HUES64 (cell line): ENCODE data around the gene CHMP5.

Source experiments
- H3K27ac ChIP-seq: 2 replicates; pipeline ENCODE4 v1.7.0; 2013; ENCODE audit warnings: low read depth, low read length, inconsistent platforms
- H3K27me3 ChIP-seq: 2 replicates; pipeline ENCODE4 v1.6.1; 2013; ENCODE audit warnings: mild to moderate bottlenecking, low read length; ENCODE audit not compliant: insufficient read depth
- H3K36me3 ChIP-seq: 2 replicates; pipeline ENCODE4 v1.6.1; 2013; ENCODE audit warnings: mild to moderate bottlenecking, low read length; ENCODE audit not compliant: insufficient read depth
- H3K4me1 ChIP-seq: 2 replicates; pipeline ENCODE4 v1.6.1; 2013; ENCODE audit warnings: mild to moderate bottlenecking, low read length, moderate library complexity; ENCODE audit not compliant: insufficient read depth
- H3K4me3 ChIP-seq: 2 replicates; pipeline ENCODE4 v1.5.1; 2013; ENCODE audit warnings: mild to moderate bottlenecking, low read length, moderate library complexity
- H3K9ac ChIP-seq: 2 replicates; pipeline ENCODE4 v1.6.1; 2013; ENCODE audit warnings: mild to moderate bottlenecking, low read depth, low read length
- H3K9me3 ChIP-seq: 2 replicates; pipeline ENCODE4 v1.6.1; 2013; ENCODE audit warnings: low read depth, low read length; ENCODE audit not compliant: insufficient read depth
- WGBS: fragments of 150-250, 120-280 bp; methylation state at CpG from one replicate; pipeline ENCODE4 v1.1.7; 2013; ENCODE audit warnings: missing lambda C conversion rate; 5-methylcytosine and 5-hydroxymethylcytosine counted together

Gene CHMP5

DNA sequence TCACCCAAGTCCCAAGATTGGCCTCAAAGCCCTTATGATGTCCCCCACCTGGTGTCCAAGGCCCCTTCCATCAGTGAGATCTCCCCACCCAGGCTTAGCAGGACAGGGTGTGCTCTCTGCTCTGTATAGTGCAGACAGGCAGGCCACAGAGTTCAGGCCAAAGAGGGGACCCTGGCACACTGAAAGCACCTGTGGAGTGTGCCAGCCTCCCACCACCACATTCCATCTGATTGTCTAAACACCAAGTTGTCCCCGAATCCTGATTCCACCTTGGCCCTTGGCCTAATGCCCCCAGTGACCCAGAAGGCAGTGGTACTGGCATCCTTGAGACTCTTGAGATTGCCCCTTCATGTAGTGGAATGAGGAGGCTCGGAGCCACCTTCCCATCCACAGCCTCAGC is 19.5 kb upstream of the CHMP5 start:
- no peaks in the 10 kb centered on the region for H3K27me3 ChIP-seq
- WGBS = 93% methylated on average over 2 of the region's 2 CpGs
- no peaks in the 10 kb centered on the region for H3K4me1 ChIP-seq
- H3K9ac ChIP-seq = no peak overlapping the region
- H3K27ac ChIP-seq = no peak overlapping the region
- H3K4me3 ChIP-seq = no peak overlapping the region
- no peaks in the 10 kb centered on the region for H3K9me3 ChIP-seq
- H3K36me3 ChIP-seq = no peaks in the 10 kb centered on the region

GRCh38 chr9:33246269-33246860 is 18.5 kb upstream of the CHMP5 start:
- H3K4me1 ChIP-seq = no peaks in the 10 kb centered on the region
- H3K27me3 ChIP-seq = no peaks in the 10 kb centered on the region
- 92% methylated on average over 9 of the region's 9 CpGs for WGBS
- no peak overlapping the region for H3K9ac ChIP-seq
- H3K4me3 ChIP-seq = no peak overlapping the region
- no peaks in the 10 kb centered on the region for H3K9me3 ChIP-seq
- no peaks in the 10 kb centered on the region for H3K36me3 ChIP-seq
- H3K27ac ChIP-seq = no peak overlapping the region

GRCh38 chr9:33248606-33249005 is 16.2 kb upstream of the CHMP5 start:
- Histone ChIP-seq H3K9ac (no peak overlapping the region), H3K36me3 (peaks cover 16% of the 10 kb centered on the region), H3K4me1 (no peaks in the 10 kb centered on the region), H3K27ac (no peak overlapping the region), H3K9me3 (no peaks in the 10 kb centered on the region), H3K27me3 (no peaks in the 10 kb centered on the region), H3K4me3 (no peak overlapping the region)
- 85% methylated on average over 3 of the region's 3 CpGs for WGBS

GRCh38 chr9:33249087-33249658 is 15.7 kb upstream of the CHMP5 start:
- H3K36me3 ChIP-seq = peaks cover 21% of the 10 kb centered on the region
- WGBS = 90% methylated on average over 6 of the region's 6 CpGs
- no peaks in the 10 kb centered on the region for H3K4me1 ChIP-seq
- no peak overlapping the region for H3K27ac ChIP-seq
- no peaks in the 10 kb centered on the region for H3K9me3 ChIP-seq
- no peaks in the 10 kb centered on the region for H3K27me3 ChIP-seq
- no peak overlapping the region for H3K4me3 ChIP-seq
- no peak overlapping the region for H3K9ac ChIP-seq

DNA sequence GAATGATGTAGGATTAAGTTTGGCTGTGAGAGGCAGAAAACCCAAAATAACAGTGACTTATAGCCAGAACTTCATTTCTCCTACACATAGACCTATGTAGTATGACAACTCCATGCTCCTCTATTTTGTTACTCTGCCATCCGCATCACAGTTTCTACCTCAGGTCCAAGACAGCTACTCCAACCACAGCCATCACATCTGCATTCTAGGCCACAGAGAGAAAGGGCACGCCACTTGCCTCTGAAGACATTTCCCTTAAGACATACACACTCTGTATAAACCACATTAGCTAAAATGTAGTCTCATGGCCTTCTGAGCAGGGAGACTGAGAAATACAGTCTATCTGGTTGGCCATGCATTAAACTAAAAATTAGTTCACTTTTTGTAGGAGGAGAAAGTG is 14.9 kb upstream of the CHMP5 start:
- Histone ChIP-seq H3K27ac (no peak overlapping the region), H3K9ac (no peak overlapping the region), H3K4me3 (no peak overlapping the region), H3K9me3 (no peaks in the 10 kb centered on the region), H3K4me1 (no peaks in the 10 kb centered on the region), H3K36me3 (peaks cover 29% of the 10 kb centered on the region), H3K27me3 (no peaks in the 10 kb centered on the region)
- 93% methylated on average over 2 of the region's 2 CpGs for WGBS

DNA sequence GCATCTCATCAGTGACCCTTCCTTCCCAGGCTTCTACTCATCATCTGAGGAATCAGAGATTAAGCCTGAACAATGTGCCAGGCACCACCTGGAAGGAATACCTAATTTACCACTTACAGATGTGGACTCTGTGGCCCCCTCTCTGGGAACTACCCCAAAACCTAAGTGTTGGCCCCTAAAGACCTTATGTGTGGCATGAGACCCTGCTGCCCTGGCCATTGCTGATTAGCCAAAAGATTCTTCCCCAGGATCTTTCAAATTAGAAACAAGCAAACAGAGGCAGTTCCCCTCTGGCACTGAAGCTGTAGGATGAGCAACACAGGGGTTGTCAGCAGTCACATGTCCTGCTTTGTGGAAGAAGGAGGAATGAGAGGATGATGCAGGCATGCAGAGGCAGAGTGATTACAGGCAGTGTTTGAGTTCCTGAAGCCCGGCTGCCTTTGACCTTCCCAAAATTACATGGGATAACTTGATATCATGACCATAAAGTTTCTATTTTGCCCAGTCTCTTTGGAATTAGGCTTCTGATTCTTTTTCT is 14.3 kb upstream of the CHMP5 start:
- H3K27ac ChIP-seq = no peak overlapping the region
- H3K4me1 ChIP-seq = no peaks in the 10 kb centered on the region
- no peaks in the 10 kb centered on the region for H3K9me3 ChIP-seq
- H3K36me3 ChIP-seq = peaks cover 35% of the 10 kb centered on the region
- no peaks in the 10 kb centered on the region for H3K27me3 ChIP-seq
- 89% methylated on average over 1 of the region's 1 CpG for WGBS
- H3K4me3 ChIP-seq = no peak overlapping the region
- H3K9ac ChIP-seq = no peak overlapping the region

DNA sequence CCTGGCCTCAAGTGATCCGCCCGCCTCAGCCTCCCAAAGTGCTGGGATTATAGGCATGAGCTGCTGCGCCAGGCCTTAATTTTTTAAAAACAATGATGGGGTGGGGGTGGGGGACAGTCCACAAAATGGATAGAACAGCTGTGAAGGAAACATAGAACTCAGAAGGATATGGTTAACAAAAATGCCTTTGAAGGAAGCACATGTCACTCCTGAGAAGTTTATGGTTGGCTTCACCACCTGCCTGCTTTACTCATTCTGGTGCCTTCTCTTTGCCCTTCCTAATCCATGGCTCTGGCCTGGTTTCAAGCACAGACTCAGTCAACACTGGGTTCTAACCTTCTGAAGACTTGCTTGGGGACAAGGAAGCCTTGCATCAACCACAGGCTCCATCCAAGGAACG is 10.6 kb upstream of the CHMP5 start:
- H3K36me3 ChIP-seq = peaks cover 71% of the 10 kb centered on the region
- no peak overlapping the region for H3K9ac ChIP-seq
- H3K4me3 ChIP-seq = no peak overlapping the region
- no peak overlapping the region for H3K27ac ChIP-seq
- no peaks in the 10 kb centered on the region for H3K27me3 ChIP-seq
- H3K9me3 ChIP-seq = no peaks in the 10 kb centered on the region
- H3K4me1 ChIP-seq = no peaks in the 10 kb centered on the region
- WGBS = 98% methylated on average over 4 of the region's 4 CpGs

- H3K27ac ChIP-seq = no peak overlapping the region
- no peak overlapping the region for H3K4me3 ChIP-seq
- H3K4me1 ChIP-seq = no peaks in the 10 kb centered on the region
- H3K36me3 ChIP-seq = peaks cover 79% of the 10 kb centered on the region
- no peaks in the 10 kb centered on the region for H3K9me3 ChIP-seq
- 95% methylated on average over 8 of the region's 8 CpGs for WGBS
- no peaks in the 10 kb centered on the region for H3K27me3 ChIP-seq
- H3K9ac ChIP-seq = no peak overlapping the region
These were observed 9.8 kb upstream of the CHMP5 start for GRCh38 chr9:33255014-33255413.

- Histone ChIP-seq H3K27me3 (no peaks in the 10 kb centered on the region), H3K9ac (no peak overlapping the region), H3K9me3 (no peaks in the 10 kb centered on the region), H3K27ac (no peak overlapping the region), H3K4me1 (no peaks in the 10 kb centered on the region), H3K36me3 (peaks cover 84% of the 10 kb centered on the region), H3K4me3 (no peak overlapping the region)
- 94% methylated on average over 4 of the region's 4 CpGs for WGBS
These were observed 9.4 kb upstream of the CHMP5 start for GRCh38 chr9:33255471-33255870.

- Histone ChIP-seq H3K27ac (no peak overlapping the region), H3K9ac (no peak overlapping the region), H3K4me3 (no peak overlapping the region), H3K27me3 (no peaks in the 10 kb centered on the region), H3K9me3 (no peaks in the 10 kb centered on the region), H3K36me3 (peaks cover 92% of the 10 kb centered on the region), H3K4me1 (no peaks in the 10 kb centered on the region)
- WGBS = 95% methylated on average over 2 of the region's 2 CpGs
These were observed 8.6 kb upstream of the CHMP5 start for GRCh38 chr9:33256236-33256635.

GRCh38 chr9:33257276-33257675 is 7.6 kb upstream of the CHMP5 start:
- H3K4me3 ChIP-seq = no peak overlapping the region
- H3K9ac ChIP-seq = no peak overlapping the region
- H3K4me1 ChIP-seq = no peaks in the 10 kb centered on the region
- no peaks in the 10 kb centered on the region for H3K9me3 ChIP-seq
- WGBS = 96% methylated on average over 4 of the region's 4 CpGs
- no peaks in the 10 kb centered on the region for H3K27me3 ChIP-seq
- H3K27ac ChIP-seq = no peak overlapping the region
- peaks cover 99% of the 10 kb centered on the region for H3K36me3 ChIP-seq

DNA sequence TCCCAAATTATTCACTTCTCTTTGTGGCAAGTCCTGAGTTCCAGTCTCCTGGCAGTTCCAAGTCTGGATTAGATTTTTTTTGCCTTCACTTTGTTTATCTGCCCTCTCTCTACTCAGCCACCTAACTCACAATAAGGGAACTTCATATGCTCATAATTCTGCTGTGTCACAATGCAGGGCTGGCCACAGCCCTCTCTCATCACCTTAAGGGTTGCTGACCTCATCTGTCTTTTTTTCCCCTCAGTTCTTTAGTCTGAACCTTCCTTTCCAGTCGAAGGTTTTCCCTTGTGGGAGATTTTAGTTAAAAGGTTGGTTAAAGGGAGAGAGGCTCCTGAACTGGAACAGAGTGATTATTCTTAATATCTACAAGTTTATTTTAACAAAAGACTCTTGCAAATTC is 4.5 kb upstream of the CHMP5 start:
- Histone ChIP-seq H3K4me3 (no peak overlapping the region), H3K36me3 (peaks cover 69% of the 10 kb centered on the region), H3K9ac (no peak overlapping the region), H3K9me3 (no peaks in the 10 kb centered on the region), H3K4me1 (peaks cover 5% of the 10 kb centered on the region), H3K27ac (no peak overlapping the region), H3K27me3 (no peaks in the 10 kb centered on the region)
- WGBS = no CpG with 5 or more reads among the region's 1 CpG
